GM19395 (cell line): ENCODE measurements around the gene NUP214.
"Not testable (repeated sequence)": the region's sequence is repeated elsewhere in the genome, so short reads cannot be mapped to it uniquely, and the experiment has no call there.

Experiments used
- ATAC-seq: cut with Tn5 transposase; IDR thresholded peaks from one replicate; pipeline ENCODE4 v1.9.1; 2021; ENCODE audit warnings: mild to moderate bottlenecking, moderate library complexity; ENCODE audit not compliant: unreplicated experiment

NUP214 gene

DNA sequence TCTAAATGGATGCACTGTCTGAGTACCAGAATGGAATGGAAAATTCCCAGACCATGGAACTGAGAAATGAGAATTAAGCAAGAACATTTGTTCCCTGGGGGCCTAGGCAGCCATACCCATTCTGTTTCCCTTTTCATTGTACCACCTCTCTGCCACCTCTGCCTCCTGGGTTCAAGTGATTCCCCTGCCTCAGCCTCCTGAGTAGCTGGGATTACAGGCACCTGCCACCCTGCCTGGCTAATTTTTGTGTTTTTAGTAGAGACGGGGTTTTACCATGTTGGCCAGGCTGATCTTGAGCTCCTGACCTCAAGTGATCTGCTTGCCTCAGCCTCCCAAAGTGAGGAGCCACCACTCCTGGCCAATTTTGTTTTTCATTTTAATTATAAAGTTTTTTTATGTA is 33.3 kb downstream of the NUP214 start:
- not testable (repeated sequence) for ATAC-seq

GRCh38 chr9:131160416-131161112 is 35.2 kb downstream of the NUP214 start:
- no peak for ATAC-seq

DNA sequence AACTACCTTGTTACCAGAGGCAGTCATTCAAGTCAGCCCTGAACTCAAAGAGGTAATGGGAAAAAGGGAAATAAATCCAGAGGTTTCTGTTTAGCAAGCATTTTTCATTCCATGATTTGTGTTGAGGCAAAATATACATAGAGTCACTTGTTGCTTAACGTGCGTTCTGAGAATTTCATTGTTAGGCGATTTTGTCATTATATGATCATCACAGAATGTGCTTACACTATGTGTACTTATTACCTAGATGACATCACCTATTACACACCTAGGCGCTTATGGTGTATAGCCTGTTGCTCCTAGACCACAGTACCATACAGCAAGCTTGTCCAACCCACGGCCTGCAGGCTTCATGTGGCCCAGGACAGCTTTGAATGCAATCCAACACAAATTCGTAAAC is 36.2 kb downstream of the NUP214 start:
- no peak for ATAC-seq

DNA sequence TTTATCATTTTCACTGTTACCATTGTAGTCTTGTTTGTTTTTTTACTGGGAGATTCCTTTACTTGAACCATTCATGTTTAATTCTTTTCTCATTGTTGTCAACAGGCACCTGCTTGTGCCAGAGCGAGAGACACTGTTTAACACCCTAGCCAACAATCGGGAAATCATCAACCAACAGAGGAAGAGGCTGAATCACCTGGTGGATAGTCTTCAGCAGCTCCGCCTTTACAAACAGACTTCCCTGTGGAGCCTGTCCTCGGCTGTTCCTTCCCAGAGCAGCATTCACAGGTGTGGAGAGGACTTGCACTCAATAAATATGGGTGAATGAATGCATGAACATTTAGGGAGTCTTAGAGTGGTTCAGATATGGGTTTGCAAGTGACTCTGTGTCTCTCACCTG is 37.5 kb downstream of the NUP214 start:
- ATAC-seq = no peak

GRCh38 chr9:131165523-131165922 is 40.1 kb downstream of the NUP214 start:
- ATAC-seq = no peak

- ATAC-seq = no peak
Measured at GRCh38 chr9:131167146-131167692, 41.8 kb downstream of the NUP214 start.

DNA sequence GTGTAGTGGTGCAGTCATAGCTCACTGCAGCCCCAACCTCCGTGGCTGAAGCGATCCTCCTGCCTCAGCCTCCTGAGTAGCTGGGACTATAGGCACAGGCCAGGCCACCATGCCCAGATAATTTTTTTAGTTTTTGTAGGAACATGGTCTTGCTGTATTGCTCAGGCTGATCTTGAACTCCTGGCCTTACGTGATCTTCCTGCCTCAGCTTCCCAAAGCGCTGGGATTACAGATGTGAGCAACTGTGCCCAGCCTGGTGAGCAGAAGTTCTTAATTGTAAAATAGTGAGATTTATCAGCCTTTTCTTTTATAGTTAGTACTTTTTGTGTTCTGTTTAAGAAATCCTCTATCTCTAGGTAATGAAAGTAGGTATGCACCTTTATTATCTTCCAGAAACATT is 42.5 kb downstream of the NUP214 start:
- no peak for ATAC-seq

DNA sequence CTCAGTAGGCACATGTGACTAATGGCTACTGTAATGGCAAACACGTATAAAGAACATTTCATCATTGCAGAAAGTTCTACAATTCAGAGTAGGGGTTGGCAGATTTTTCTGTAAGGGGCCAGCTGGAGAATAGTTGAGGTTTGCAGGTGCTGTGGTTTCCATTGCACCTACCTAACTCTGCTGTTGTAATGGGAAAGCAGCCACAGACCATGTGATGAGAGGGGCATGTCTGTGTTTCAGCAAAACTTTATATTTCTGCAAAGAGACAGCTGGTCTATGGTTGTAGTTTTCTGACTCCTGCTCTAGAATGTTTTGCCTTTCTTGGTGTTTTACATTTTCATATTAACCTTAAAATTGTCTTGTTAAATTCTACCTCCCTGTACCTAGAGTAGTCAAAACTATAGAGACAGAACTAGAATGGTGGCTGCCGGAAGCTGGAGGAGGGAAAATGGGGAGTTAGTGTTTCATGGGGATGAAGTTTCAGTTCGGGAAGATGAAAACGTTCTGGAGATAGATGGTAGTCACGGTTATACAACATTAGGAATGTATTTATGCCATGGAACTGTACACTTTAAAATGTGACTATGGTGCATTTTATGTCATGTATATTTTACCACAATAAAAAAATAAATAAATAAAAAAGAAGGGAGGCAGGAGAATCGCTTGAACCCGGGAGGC is 44.3 kb downstream of the NUP214 start:
- no peak for ATAC-seq

- ATAC-seq = no peak
Measured at GRCh38 chr9:131173995-131174394, 48.6 kb downstream of the NUP214 start.

DNA sequence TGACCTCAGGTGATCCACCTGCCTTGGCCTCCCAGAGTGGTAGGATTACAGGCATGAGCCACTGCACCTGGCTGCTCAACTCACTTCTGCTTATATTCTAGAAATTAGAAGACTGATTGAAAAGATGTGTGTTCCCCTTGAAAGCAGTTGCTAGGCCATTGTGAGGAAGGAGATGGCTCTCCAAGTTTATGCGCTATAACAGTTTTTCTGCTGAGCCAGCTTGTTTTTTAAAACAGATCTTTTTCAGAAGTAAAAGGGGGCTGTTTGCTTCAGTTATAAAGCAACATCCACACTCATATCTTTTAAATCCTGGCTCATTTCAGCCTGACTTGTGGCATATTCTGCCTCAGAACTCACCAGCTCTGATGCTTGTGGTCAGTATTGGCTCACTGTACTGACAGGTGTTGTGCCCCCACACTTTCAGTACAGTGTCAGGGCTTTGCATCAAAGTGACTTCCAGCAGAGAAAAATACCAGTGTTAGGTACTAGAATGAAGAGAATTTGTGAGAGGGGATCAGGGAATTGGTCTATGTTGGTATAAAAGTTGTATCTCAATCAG is 49.4 kb downstream of the NUP214 start:
- no peak for ATAC-seq

GRCh38 chr9:131177898-131178297 is 52.5 kb downstream of the NUP214 start:
- ATAC-seq = no peak

DNA sequence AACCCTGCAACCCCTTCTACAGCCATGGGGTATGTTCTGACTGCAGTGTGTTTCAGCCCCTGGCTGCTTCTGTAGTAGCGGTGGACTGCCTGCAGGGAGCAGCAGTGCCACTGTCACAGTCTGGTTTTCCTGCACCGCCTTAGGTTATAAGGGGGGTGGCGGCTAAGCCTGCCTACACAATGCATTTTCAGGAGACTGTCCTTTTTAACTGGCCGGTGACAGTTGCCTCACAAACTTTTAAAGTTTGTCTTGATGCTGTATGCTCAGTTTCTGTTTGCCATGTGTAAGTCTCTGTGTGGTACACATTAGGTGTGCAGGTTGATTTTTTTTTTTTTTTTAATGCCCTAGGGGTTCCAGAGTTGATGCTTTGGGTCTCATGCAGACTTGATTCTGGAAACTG is 53.0 kb downstream of the NUP214 start:
- ATAC-seq = peak; percentile 82

GRCh38 chr9:131178926-131179325 is 53.5 kb downstream of the NUP214 start:
- ATAC-seq = no peak

DNA sequence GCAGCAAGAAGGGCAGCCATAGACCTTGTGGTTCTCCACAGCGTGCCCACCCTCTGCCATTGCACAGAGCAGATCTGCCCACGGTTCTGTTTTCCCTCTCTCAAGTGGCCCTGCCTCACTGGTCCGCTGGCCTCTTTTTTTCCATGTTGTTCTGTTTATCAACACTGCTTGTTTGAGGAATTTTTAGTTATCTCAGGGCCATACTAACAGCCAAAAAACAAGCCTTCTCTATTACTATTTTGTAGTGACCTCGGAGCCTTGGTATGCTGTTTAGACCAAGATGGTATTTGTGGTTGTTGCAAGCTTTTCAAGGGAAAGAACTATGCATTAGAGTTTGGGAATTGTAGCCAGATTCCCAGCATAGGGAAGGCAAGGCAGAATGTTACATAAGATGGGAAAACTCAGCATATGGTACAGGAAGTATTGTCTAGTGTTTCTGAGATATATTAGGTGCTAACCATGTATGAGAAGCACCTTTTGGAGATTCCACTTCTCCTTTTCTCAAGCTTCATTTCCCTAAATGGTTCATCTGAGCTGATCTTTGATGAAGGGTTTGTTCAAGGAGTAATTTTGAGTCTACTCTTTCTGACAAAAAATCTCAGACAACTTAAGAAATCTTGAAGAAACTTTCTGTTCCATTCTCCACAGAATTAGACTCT is 54.3 kb downstream of the NUP214 start:
- ATAC-seq = no peak

DNA sequence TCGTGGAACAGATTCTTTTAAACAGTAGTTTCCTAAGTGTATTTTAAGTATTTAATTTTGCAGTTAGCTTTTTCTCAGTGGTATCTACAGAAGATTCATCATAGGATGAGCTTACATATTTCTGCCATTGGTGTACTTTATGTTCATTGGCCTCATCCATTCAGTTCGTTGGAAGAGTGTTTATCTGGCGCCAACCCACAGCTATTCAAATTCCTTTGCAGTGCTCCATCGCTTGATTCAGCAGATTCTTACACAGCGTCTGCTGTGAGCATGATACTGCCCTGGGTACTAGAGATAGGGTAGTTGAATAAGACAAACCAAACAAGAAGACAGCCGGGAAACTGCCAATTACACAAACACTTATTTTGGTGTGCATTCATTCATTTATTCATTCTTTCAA is 55.1 kb downstream of the NUP214 start:
- no peak for ATAC-seq

GRCh38 chr9:131181091-131181681 is 55.8 kb downstream of the NUP214 start:
- no peak for ATAC-seq

GRCh38 chr9:131185924-131186323 is 60.5 kb downstream of the NUP214 start:
- ATAC-seq = no peak

GRCh38 chr9:131186622-131187021 is 61.2 kb downstream of the NUP214 start:
- ATAC-seq = no peak

DNA sequence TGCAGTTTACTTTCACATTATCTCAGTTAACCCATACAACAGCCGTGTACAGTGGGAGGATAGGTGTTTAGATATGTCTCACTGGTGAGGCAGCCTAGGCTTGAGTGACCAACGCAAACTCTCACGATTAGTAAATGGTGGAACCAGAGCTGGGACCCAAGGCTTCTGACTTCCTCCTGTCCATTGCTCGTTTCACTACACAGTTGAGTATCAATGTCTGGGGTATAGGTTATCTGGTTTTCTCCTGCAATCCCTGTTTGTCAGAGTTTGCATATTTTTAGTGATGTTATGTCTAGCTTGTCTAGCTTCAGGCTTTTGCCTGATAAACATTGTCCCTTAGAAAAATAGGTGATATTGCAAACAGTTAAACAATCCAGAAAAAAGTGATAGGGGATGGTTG is 62.6 kb downstream of the NUP214 start:
- no peak for ATAC-seq

DNA sequence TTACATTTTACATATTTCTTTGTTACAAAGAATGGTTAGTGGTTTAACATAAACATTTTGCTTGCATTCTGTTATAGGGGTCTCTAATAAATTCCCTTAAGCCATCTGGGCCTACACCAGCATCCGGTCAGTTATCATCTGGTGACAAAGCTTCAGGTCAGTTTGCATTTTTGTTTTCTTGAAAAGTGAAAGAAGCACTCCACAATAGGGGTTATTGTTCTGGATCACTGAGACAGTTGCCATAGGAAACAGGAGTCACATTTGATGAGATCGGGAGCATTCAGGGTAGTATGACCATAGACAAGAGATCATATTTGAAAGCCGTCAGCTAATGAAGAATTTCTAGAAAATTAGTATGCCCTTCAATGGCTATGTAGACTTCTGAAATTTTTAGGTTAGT is 63.6 kb downstream of the NUP214 start:
- no peak for ATAC-seq

GRCh38 chr9:131190191-131190590 is 64.8 kb downstream of the NUP214 start:
- ATAC-seq = no peak
